ENCODE measurements around the gene EIF3I. TPM values are rescaled to one million over a fixed set of nuclear protein-coding genes. Genes with fewer than 3 reads are reported as not detected.

The EIF3I gene
- total and polyA plus RNA-seq, 2 of the 13 experiments (the other 11 are each of a cell fraction or from before 2014, with no cell fraction given) = 210 to 223 TPM

GRCh38 chr1:32249831-32250525 lies 27.8 kb downstream of the EIF3I start (continued):
- TF ChIP-seq DZIP1 (CRISPR knock-in tag; IDR thresholded peaks at IDR 0.05) (no peak), ZNF235 (CRISPR knock-in tag; IDR thresholded peaks at IDR 0.05; ENCODE audit: borderline replicate concordance) (no peak), SAP130 (CRISPR knock-in tag; IDR thresholded peaks at IDR 0.05; ENCODE audit: low read depth) (peak; percentile 85), ZFP36 (IDR thresholded peaks at IDR 0.05; ENCODE audit: borderline replicate concordance, low read depth, low read length, partially characterized antibody) (no peak), ZNF264 (CRISPR knock-in tag; IDR thresholded peaks at IDR 0.05) (peak; percentile 74; the same call in 1 of the 2 replicates), ZNF746 (CRISPR knock-in tag; IDR thresholded peaks at IDR 0.05) (peak; percentile 86), ZFP37 (CRISPR knock-in tag; IDR thresholded peaks at IDR 0.05; ENCODE audit: borderline replicate concordance) (peak; percentile 22; the same call in 1 of the 2 replicates), ZNF598 (CRISPR knock-in tag; IDR thresholded peaks at IDR 0.05; ENCODE audit: borderline replicate concordance) (peak; percentile 26; the same call in 1 of the 2 replicates), ZNF574 (CRISPR knock-in tag; IDR thresholded peaks at IDR 0.05) (peak; percentile 77), NONO (IDR thresholded peaks at IDR 0.05) (no peak), NONO (CRISPR knock-in tag; conservative IDR thresholded peaks at IDR 0.05) (peak; percentile 92), ZNF230 (CRISPR knock-in tag; IDR thresholded peaks at IDR 0.05) (peak; percentile 85; the same call in 1 of the 2 replicates), ZMYM4 (CRISPR knock-in tag; IDR thresholded peaks at IDR 0.05) (peak; percentile 81), ARNT2 (CRISPR knock-in tag; IDR thresholded peaks at IDR 0.05; ENCODE audit: low read depth) (no peak), EHMT2 (IDR thresholded peaks at IDR 0.05; ENCODE audit: borderline replicate concordance, low read depth, low read length) (no peak), KLF16 (CRISPR knock-in tag; IDR thresholded peaks at IDR 0.05) (peak in 1 of 2 experiments; percentile 72; a peak in 1 of 4 replicates), SALL2 (CRISPR knock-in tag; IDR thresholded peaks at IDR 0.05) (peak; percentile 86; the same call in 1 of the 2 replicates), GTF2F1 (IDR thresholded peaks at IDR 0.05; ENCODE audit: low read length) (no peak), KDM5A (IDR thresholded peaks at IDR 0.05; ENCODE audit: borderline replicate concordance, low read length) (peak; percentile 23; the same call in 1 of the 2 replicates), FOSL2 (CRISPR knock-in tag; IDR thresholded peaks at IDR 0.05) (peak; percentile 90), SMAD9 (CRISPR knock-in tag; IDR thresholded peaks at IDR 0.05) (no peak), PATZ1 (CRISPR knock-in tag; IDR thresholded peaks at IDR 0.05) (peak; percentile 90)

Data from HepG2 (cell line).